HepG2 (cell line): ENCODE results near the gene PNKD. TPM values are rescaled to one million over a fixed set of nuclear protein-coding genes. Genes with fewer than 3 reads are reported as not detected.

ENCODE experiments used
- AGO2 ChIP-seq: fragments of 200-400 bp; formaldehyde crosslinking; optimal IDR thresholded peaks from 2 replicates; pipeline ENCODE3; 2017; ENCODE audit warnings: mild to moderate bottlenecking, low read depth, low read length, moderate library complexity
- ATF7-NPFF ChIP-seq: sonication (generic); formaldehyde crosslinking; IDR thresholded peaks from 2 replicates; pipeline ENCODE4 v1.8.1; 2023; ENCODE audit warnings: mild to moderate bottlenecking, low read depth, missing genetic modification reagents, moderate library complexity
- CHD4 ChIP-seq: fragments of 200-600 bp; sonication (generic); IDR thresholded peaks from 2 replicates; pipeline ENCODE4 v1.7.0; 2017; ENCODE audit warnings: mild to moderate bottlenecking, low read length, borderline replicate concordance
- CREB1 ChIP-seq, 2 experiments: fragments of 450-650 bp in 1 of 2; IDR thresholded peaks; 2 replicates each; pipeline ENCODE4 v1.6.1; 2016 to 2017; ENCODE audit warnings: control low read depth in 1 of 2, mild to moderate bottlenecking in 1 of 2, missing compliant biosample characterization in 1 of 2, missing genetic modification characterization in 1 of 2
- FIP1L1 ChIP-seq: fragments of 200-400 bp; formaldehyde crosslinking; IDR thresholded peaks from 2 replicates; pipeline ENCODE4 v1.6.1; 2018; ENCODE audit warnings: low read depth, mild to moderate bottlenecking, low read length, moderate library complexity, borderline replicate concordance; ENCODE audit not compliant: insufficient read depth
- FOXP1 ChIP-seq, 2 experiments: fragments of 450-650 bp in 1 of 2; IDR thresholded peaks; 2 replicates each; pipeline ENCODE4 v1.6.1; 2017 to 2018; ENCODE audit warnings: antibody characterized with exemption in 1 of 2
- GTF2F1 ChIP-seq: fragments of 150-350 bp; IDR thresholded peaks from 2 replicates; pipeline ENCODE4 v1.6.1; 2014; ENCODE audit warnings: low read length
- HOXD1 ChIP-seq: sonication (generic); formaldehyde crosslinking; IDR thresholded peaks from 2 replicates; pipeline ENCODE4 v1.5.0; 2020; ENCODE audit warnings: missing genetic modification reagents
- KLF6 ChIP-seq: IDR thresholded peaks from 2 replicates; pipeline ENCODE4 v1.8.0; 2016; ENCODE audit warnings: missing biosample characterization, missing genetic modification reagents
- MAX ChIP-seq: IDR thresholded peaks from 2 replicates; pipeline ENCODE4 v1.6.1; 2012; ENCODE audit warnings: inconsistent platforms
- MBD4 ChIP-seq: IDR thresholded peaks from 2 replicates; pipeline ENCODE4 v1.6.1; 2012; ENCODE audit warnings: low read length, inconsistent platforms, borderline replicate concordance
- NFE2L1 ChIP-seq: sonication (generic); formaldehyde crosslinking; IDR thresholded peaks from 2 replicates; pipeline ENCODE4 v1.4.0; 2020; ENCODE audit warnings: missing genetic modification reagents, mild to moderate bottlenecking, borderline replicate concordance
- NPAS2 ChIP-seq: sonication (generic); formaldehyde crosslinking; IDR thresholded peaks from 2 replicates; pipeline ENCODE4 v1.8.0; 2022; ENCODE audit warnings: mild to moderate bottlenecking, missing genetic modification reagents, borderline replicate concordance
- PBX2 ChIP-seq: IDR thresholded peaks from 2 replicates; pipeline ENCODE4 v1.6.1; 2016; ENCODE audit warnings: control low read depth
- PHF21A ChIP-seq: sonication (generic); formaldehyde crosslinking; IDR thresholded peaks from 2 replicates; pipeline ENCODE4 v1.5.0; 2020; ENCODE audit warnings: mild to moderate bottlenecking, missing genetic modification reagents
- TFDP2 ChIP-seq: sonication (generic); formaldehyde crosslinking; IDR thresholded peaks from 2 replicates; pipeline ENCODE4 v1.4.0; 2020; ENCODE audit warnings: missing genetic modification reagents
- WIZ ChIP-seq: sonication (generic); formaldehyde crosslinking; IDR thresholded peaks from 2 replicates; pipeline ENCODE4 v1.5.1; 2020; ENCODE audit warnings: mild to moderate bottlenecking, missing genetic modification reagents
- ZBTB46 ChIP-seq: sonication (generic); formaldehyde crosslinking; IDR thresholded peaks from 2 replicates; pipeline ENCODE4 v1.4.0; 2020; ENCODE audit warnings: mild to moderate bottlenecking, missing genetic modification reagents, borderline replicate concordance
- ZHX1 ChIP-seq: sonication (generic); formaldehyde crosslinking; IDR thresholded peaks from 2 replicates; pipeline ENCODE4 v1.8.1; 2022; ENCODE audit warnings: low read depth, mild to moderate bottlenecking, missing genetic modification reagents
- ZNF331 ChIP-seq: sonication (generic); formaldehyde crosslinking; IDR thresholded peaks from 2 replicates; pipeline ENCODE4 v1.4.0; 2020; ENCODE audit warnings: missing genetic modification reagents
- ZNF746 ChIP-seq: sonication (generic); formaldehyde crosslinking; IDR thresholded peaks from 2 replicates; pipeline ENCODE4 v1.8.0; 2022; ENCODE audit warnings: mild to moderate bottlenecking, missing genetic modification reagents
- ZNF775 ChIP-seq: sonication (generic); formaldehyde crosslinking; IDR thresholded peaks from 2 replicates; pipeline ENCODE4 v1.4.0; 2020; ENCODE audit warnings: missing genetic modification reagents, mild to moderate bottlenecking, moderate library complexity, borderline replicate concordance
- ZNF878 ChIP-seq: sonication (generic); formaldehyde crosslinking; IDR thresholded peaks from 2 replicates; pipeline ENCODE4 v1.8.1; 2023; ENCODE audit warnings: mild to moderate bottlenecking, missing genetic modification reagents, moderate library complexity
- polyA plus RNA-seq, 8 experiments: library from polyadenylated mRNA; depleted of rRNA in 3 of 8; stranded (reverse) in 7 of 8; unstranded in 1 of 8; fragments of >200 nt; fragmentation: Illumina TruSeq in 4 of 8; extraction: Trizol in 4 of 8; gene quantifications; 2 replicates each; pipeline versions ENCODE4 v1.2.1 to v1.2.3, GENCODE V29; 2011 to 2016; ENCODE audit warnings: low read depth in 4 of 8, missing spikeins in 1 of 8, mixed read lengths in 1 of 8; ENCODE audit not compliant: insufficient read depth in 1 of 8
- total RNA-seq, 5 experiments: library from RNA; depleted of rRNA; stranded (reverse); fragments of >200 nt; fragmentation: Illumina TruSeq; extraction: Trizol; gene quantifications; 2 replicates each; pipeline ENCODE4 v1.2.3, GENCODE V29; 2016; ENCODE audit warnings: low read depth in 1 of 5

The PNKD gene
- total and polyA plus RNA-seq, 2 of the 13 experiments (the other 11 are each of a cell fraction or from before 2014, with no cell fraction given), result 55.9 to 80.4 TPM

GRCh38 chr2:218286570-218287459 is 16.5 kb downstream of the PNKD start (continued):
- no peak for TF ChIP-seq NFE2L1 (CRISPR knock-in tag)
- no peak for TF ChIP-seq FOXP1 (IDR thresholded peaks at IDR 0.05)
- TF ChIP-seq FOXP1 (CRISPR knock-in tag; IDR thresholded peaks at IDR 0.05), result no peak
- TF ChIP-seq CHD4, result no peak
- TF ChIP-seq GTF2F1, result no peak
- peak; percentile 80 for TF ChIP-seq PBX2 (CRISPR knock-in tag)
- TF ChIP-seq ZBTB46, result no peak
- no peak for TF ChIP-seq HOXD1 (CRISPR knock-in tag)
- no peak for TF ChIP-seq TFDP2 (CRISPR knock-in tag)
- no peak; the same call in 1 of the 2 replicates for TF ChIP-seq PHF21A (CRISPR knock-in tag)
- TF ChIP-seq MBD4, result no peak
- TF ChIP-seq ZNF775 (CRISPR knock-in tag), result no peak; the same call in 1 of the 2 replicates
- no peak for TF ChIP-seq ZHX1 (CRISPR knock-in tag)
- TF ChIP-seq ZNF746 (CRISPR knock-in tag), result no peak
- TF ChIP-seq FIP1L1, result no peak
- peak; percentile 68 for TF ChIP-seq CREB1 (IDR thresholded peaks at IDR 0.05)
- TF ChIP-seq CREB1 (CRISPR knock-in tag; IDR thresholded peaks at IDR 0.05), result no peak
- TF ChIP-seq MAX, result no peak
- no peak for TF ChIP-seq NPAS2 (CRISPR knock-in tag)
- TF ChIP-seq AGO2, result no peak
- no peak for TF ChIP-seq WIZ (CRISPR knock-in tag)
- no peak; the same call in 1 of the 2 replicates for TF ChIP-seq ZNF331 (CRISPR knock-in tag)
- no peak for TF ChIP-seq ZNF878 (CRISPR knock-in tag)
- no peak for TF ChIP-seq KLF6
- no peak for TF ChIP-seq ATF7-NPFF (CRISPR knock-in tag)
